ENCODE data around the gene SHISA5.

Gene SHISA5

DNA sequence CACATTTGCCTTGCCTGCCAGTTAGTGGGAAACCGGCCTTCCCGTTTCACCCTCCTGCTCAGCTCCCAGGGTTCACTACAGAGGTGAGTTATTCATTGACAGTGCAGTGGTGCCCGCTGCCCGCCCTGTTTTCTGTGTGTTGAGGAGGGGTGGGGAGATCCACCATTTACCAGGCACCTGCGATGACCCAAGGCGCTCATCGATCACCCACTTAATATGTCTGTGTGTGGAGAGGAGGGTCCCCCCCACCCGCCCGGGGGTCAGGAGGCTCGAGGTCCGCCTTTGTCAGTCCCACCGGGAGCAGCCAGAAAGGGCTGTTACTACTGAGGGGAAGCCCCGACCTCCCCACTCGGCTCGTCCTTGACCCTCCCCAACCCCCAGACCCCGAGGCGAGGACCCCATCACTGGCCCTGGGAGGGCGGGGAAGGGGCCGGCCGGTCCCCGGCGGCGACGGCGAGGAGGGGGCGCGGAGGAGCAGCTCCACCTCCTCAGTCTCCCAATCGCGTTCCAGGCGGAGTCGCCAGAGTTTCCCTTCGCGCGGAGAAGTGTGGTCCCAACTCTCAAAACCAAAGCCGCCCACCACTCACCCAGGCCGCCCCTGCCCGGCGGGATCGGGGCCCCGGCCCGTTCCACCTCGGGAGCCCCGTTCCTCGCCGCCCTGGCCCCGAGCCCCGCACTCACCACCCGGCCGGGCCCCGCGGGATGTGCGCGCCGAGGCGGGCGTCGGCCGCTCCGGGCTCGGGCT is 75.2 kb downstream of the SHISA5 start:
- DNase-seq = peak; percentile 17

DNA sequence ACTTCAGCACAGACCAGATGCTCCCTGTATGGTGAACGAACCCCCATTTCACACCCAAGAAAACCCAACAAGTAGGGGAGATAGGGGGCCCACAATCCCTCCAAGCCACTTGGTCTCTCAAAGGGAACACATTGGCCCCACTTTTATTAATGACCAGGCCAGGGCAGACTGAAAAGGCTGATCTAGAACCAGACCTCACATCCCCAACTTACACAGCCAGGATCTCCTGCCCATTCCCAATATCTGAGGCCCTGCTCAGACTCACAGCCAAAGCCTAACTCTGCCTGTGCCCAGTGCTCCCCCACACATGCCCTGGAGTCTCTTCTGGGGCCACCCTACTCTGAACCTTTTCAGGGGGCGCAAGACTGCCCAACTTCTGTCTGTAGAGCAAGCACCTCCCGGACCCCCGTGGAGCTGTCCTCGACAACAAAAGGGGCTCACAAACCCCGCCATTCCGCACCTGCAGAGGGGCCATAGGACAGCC is 75.8 kb downstream of the SHISA5 start:
- no peak for DNase-seq

DNA sequence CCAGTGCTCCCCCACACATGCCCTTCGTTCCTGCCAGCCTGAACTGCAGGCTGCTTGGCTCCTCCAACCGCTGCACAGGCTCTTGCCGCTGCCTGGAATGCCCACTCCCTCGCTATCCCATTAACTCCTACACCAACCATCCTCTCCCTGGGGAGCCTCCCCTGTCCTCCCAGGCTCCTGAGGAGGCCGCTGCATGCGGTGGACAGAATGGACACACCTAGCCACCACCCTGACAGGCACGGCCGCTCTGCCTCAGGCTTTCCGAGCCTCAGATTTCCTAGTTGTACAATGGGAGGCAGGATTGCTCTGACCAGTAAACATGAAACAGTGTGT is 76.4 kb downstream of the SHISA5 start:
- DNase-seq = no peak

DNA sequence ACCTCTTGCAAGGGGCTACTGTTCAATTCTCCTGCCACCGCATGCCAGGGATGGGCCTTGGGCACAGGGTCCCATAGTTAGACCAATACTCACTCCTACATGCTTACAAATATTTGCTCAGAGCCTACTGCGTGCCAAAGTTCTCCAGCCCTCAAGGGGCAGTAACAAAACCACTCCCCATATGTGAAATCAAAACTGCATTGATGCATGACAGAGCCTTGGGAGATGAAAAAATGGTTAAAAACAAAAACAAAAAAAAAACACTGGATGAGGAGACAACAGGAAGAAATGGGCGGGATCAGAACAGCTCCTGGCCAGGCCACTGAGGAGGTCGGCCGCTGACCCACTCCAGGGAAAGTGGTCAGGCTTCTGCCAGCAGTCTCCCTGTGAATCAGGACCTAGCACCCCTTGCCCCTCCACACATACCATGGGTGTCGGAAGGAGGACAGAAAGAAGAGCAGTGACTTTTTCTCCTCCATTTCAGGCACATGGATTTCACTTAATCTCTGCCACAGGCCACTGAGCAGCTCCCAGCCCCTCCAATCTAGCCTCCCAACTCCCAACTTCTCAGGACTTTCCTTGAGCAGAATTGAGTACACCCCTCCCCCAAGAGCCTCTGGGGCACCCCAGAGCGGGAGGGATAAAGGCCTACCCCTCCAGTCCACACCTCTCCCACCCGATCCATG is 76.9 kb downstream of the SHISA5 start:
- DNase-seq = no peak

DNA sequence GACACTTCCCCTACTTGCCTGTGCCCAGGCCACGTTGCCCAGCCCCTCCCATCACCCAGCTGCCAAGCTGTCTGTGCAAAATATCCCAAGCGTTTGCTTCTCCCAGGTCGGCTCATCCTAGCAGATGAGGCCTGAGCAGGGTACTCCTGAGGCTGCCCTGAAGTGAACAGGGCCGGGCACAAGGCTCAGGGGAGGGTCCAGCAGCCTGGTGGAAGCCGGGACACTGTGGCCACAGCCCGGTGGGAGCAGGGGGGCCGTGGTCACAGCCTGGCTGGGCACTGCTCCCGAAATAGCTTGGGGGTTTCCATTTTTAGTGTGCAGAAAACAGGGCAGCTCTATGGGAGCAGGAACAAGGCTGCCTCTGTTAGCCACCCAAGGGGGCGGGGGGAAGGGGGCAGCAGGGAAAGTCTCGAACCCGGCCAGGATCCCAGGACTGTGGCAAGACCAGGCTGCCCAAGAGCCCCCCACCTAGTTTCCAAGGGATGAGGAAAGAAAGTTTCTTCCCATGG is 77.5 kb downstream of the SHISA5 start:
- no peak for DNase-seq

DNA sequence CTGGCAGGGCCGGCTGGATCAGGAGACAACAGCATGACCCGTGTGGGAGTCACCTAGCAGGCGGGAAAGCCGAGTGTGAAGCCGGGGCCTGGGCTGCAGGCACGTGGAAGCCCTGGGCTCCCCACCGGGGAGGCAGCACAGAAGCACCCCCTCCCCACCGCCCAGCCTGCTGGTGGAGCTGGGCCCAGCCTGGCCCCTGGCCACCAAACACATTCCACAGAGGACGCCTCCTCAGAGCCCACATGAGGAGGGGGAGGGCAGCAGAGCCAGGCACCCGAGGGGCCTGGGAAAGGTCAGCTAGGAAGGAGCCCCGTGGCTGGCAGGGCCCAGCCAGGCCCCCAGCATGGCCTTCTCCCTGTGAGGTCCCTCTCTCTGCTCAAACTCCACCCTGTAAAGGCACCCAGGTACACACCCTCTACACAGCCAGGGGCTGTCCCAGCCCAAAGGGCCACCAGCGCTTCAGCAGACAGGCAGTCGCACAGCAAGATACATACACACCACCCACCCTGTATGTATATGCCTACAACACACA is 78.6 kb downstream of the SHISA5 start:
- DNase-seq = no peak

DNA sequence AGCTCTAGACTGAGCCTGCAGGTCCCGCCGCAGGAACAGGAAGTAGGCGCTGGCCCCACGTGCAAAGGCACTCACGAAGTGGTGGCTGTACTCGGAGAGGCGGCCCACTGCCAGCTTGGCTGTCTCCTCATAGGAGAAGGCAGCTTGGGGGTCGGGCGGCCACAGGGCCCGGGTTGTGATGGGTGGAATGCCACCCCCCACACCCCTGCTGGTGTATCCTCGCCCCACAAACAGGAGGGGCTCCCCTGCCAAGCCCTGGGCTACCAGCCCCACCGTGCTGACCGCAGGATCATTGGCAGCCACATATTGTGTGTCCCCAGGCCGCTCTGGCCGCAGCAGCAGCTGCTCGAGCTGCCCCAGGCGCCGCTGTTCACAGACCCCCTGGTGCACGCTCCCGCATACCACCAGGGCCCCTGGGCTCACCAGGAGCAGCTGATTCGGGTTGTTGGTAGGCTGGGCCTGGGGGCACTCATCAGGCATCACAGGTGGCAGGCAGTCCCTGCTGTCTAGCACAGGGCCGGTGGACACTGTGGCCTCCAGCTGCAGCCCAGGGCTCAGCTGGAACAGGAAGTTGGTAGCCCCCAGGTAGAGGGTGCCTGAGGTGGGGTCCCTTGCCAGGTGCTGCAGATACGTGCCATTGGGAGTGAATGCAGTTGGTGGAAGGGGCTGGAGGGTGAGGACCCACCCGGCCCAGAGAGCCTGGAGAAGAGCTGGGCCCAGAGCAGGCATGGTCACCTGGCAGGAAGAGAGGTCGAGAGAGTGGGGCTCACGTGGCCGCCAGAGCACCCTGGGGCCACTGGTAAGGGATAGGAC is 79.9 kb downstream of the SHISA5 start:
- no peak for DNase-seq

DNA sequence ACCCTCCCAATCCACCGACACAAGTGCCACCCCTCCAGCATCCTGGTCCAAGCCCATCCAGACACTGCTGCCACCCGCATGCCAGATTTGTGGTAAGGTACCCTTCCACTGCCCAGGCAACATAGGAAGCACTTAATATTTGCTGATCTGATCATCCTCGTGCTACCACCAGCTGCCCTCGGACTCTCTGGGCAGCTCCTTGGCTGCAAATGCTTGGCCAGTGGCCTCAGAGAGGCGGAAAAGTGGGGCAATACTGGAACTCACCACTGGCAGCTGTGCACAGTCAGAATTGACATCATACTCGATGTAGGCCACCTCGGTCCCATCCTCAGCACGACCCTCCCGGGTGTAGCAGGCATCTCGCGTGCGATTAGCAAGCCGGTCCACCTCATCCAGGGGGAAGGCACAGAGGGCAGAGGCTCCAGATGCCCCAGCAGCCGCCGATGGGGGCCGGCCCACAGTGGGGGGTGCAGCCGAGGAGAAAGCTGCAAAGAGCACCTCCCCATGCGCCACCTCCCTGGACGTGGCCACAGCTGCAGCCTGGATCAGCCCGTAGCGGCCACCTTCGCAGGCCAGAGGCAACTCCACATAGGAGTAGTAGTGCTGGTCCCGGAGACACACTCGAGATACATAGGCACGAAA is 80.6 kb downstream of the SHISA5 start:
- no peak for DNase-seq

DNA sequence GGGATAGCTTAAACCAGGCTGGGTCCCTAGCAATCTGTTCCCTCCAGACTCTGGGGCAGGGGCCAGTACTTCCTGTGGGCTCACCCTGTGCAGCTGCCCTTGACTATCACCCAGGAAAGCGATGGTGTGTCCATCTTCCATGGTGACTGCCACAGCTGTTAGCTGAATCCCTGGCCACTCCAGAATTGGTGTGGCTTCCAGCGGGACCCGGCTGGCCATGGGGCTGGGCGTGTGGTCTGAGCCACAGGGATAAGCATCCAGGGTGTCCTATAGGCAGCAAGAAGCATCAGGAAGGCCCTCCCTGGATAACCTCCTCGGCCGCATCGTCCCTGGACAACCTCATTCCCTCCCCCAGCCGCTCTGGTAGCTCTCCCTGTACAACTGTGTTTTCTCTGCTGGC is 81.3 kb downstream of the SHISA5 start:
- no peak for DNase-seq

DNA sequence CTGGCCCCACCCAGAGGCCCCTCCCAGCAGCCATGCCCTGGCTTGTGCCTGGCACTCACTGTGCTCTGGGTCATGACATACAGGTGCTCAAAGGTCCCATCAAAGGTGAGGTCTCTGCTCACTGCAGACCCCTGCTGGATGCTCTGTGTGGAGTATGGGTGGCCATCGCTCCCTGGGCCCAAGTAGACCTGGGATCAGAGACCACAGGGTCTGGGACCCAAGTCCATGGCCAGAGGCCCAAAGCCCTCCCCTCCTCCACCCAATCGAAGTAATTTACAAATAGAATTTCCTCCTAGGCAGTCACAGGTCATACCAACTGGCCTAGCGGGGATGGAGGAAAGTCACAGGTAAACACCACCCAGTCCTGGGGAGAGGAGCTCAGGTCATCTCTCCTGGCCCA is 81.7 kb downstream of the SHISA5 start:
- DNase-seq = no peak

DNA sequence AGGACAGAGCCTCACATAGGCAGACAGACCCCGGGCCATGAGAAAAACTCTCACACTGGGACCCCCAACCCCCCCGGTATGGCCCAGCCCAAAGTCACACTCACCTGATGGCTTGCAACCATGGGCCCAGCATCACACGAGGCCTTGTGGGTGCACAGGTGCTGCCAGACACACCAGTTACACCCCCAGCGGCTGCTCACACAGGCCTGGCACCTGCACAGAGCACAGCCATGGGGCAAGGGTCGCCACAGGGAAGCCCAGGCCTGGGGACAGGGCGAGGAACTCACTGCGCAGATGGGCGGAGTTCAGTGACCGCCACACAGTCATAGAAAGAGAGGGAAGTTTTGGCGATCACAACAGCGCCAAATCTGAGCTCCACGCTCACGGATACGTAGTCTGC is 83.4 kb downstream of the SHISA5 start:
- no peak for DNase-seq

DNA sequence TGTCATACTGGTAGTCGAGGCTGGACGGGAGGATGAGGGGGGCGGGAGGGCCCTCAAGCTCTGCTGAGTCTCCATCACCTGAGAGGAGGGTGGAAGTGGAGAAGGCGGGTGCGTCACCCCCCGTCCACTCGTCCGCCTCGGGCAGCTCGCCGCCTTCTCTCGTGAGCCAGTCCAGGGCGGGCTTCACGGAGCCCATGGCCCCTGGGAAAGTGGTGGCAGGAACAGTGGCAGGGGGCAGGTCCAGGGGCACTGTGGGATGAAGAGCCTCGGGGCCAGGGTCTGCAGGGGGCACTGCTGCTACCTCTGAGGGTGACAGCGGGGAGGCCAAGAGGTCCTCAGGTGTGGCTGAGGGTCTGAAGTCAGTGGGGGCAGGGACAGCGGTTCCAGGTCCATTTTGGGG is 84.4 kb downstream of the SHISA5 start:
- DNase-seq = no peak

DNA sequence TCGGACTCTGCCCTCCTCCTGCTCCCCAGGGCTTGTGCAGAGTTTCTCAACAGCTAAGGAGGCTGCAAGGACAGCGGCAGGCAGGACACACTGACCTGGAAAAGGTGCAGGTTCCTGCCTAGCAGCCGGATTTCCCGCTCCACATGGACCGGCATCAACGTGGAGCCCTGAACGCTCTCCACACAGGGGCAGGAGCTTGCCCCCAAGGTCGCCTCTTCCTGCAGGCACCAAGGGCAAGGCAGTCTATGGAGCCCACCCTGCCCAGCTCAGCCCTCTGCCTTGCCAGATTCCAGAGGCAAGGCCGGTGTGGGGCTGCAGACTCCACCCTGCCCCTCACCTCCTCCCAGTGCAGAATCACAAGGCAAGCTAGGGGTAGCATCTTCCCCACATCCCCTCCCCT is 84.8 kb downstream of the SHISA5 start:
- no peak for DNase-seq

DNA sequence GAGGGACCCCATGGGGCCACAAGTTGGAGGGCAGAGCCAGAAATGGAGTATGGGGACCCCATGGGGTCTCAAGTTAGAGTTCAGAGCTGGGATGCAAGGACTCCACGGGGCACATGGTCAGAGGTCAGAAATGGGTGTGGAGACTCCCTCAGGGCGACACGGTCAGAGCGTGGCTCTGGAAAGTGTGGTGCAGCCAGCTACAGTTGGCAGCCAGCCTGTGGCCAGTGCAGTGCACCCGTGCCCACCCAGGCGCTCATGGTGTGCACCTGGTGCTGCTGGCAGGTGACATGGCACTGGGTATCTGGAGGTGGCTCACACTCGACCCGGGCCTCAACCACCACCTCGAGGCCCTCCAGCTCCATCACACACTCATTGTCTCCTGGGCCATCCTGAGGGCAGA is 85.3 kb downstream of the SHISA5 start:
- DNase-seq = no peak

DNA sequence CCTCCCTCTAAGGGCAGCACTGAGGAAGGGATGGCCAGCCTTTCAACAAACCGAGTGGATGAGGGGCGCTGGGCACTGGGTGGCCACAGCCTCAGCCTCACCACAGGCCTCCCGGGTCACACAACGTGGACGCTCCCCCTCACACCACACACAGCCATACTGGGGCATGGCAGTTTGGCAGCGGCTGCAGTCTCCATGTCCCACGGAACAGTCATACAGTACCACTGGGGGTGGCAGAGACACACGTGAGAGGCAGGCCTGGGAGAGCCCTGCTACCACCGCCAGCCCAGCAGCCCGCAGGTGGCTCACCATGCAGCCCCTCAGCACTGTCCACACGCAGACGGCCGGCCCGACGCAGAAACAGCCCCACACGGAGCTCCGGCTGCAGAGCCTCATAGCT is 85.8 kb downstream of the SHISA5 start:
- DNase-seq = no peak

All from NCI-H510A treated with DMSO at 0.1 percent for 48 hours (cell line).